HUES48 (cell line): ENCODE data around the gene NINL.
A peak's percentile ranks its signal among the peaks of the same experiment; 100 is the strongest.

Source experiments
- H3K27ac ChIP-seq: one replicate; pipeline ENCODE4 v1.7.0; 2013; ENCODE audit warnings: low read depth, low read length, inconsistent platforms
- H3K27me3 ChIP-seq: 2 replicates; pipeline ENCODE4 v1.6.1; 2013; ENCODE audit warnings: mild to moderate bottlenecking, low read length; ENCODE audit not compliant: control insufficient read depth, insufficient read depth
- H3K36me3 ChIP-seq: 2 replicates; pipeline ENCODE4 v1.6.1; 2013; ENCODE audit warnings: low read length; ENCODE audit not compliant: control insufficient read depth, insufficient read depth
- H3K4me1 ChIP-seq: 2 replicates; pipeline ENCODE4 v1.6.1; 2013; ENCODE audit warnings: mild to moderate bottlenecking, low read length; ENCODE audit not compliant: control insufficient read depth, insufficient read depth
- H3K4me3 ChIP-seq: 2 replicates; pipeline ENCODE4 v1.5.1; 2013; ENCODE audit warnings: mild to moderate bottlenecking, low read depth, low read length
- H3K9ac ChIP-seq: 2 replicates; pipeline ENCODE4 v1.6.1; 2013; ENCODE audit warnings: mild to moderate bottlenecking, low read depth, low read length, moderate library complexity
- H3K9me3 ChIP-seq: 2 replicates; pipeline ENCODE4 v1.6.1; 2013; ENCODE audit warnings: low read length; ENCODE audit not compliant: control insufficient read depth, insufficient read depth

NINL gene

DNA sequence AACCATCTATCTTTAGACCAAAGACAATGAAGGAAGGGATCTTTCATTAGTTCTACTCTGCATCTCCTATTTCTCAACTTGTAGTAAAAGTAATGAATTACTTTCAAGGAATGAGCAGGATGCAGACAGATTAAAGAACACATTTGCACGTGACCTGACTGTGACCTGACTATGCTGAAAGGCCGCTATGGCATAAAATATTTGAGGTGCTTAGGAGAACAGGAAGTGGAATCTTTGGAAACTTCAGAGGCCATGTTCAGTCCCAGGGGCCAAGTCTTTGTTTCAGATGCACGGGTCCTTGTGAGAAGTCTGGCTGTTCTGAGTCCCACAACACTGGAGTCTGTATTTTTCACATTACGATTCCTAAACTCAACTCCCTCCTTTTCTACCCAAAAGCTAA, 41.0 kb downstream of the NINL start:
- no peak overlapping the region for H3K9ac ChIP-seq
- no peaks in the 10 kb centered on the region for H3K36me3 ChIP-seq
- H3K27me3 ChIP-seq, result no peaks in the 10 kb centered on the region
- H3K4me3 ChIP-seq, result no peak overlapping the region
- H3K9me3 ChIP-seq, result no peaks in the 10 kb centered on the region
- peaks cover 38% of the 10 kb centered on the region for H3K4me1 ChIP-seq
- H3K27ac ChIP-seq, result no peak overlapping the region

DNA sequence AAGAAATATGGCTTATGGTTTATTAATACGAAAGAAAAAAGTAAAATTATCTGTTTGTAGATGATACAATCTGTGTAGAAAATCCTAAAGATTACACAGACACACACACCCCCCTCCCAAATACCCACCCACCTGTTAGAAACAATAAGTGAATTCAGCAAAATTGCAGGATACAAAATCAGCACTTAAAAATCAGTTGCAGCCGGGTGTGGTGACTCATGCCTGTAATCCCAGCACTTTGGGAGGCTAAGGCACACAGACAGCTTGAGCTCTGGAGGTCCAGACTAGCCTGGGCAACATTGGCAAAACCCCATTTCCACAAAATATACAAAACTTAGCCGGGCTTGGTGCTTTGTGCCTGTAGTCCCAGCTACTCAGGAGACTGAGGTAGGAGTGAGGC, 42.3 kb downstream of the NINL start:
- Histone ChIP-seq H3K27me3 (no peaks in the 10 kb centered on the region), H3K36me3 (no peaks in the 10 kb centered on the region), H3K27ac (peak overlapping the region; percentile 15), H3K9ac (no peak overlapping the region), H3K4me1 (peaks cover 39% of the 10 kb centered on the region), H3K9me3 (no peaks in the 10 kb centered on the region), H3K4me3 (no peak overlapping the region)

DNA sequence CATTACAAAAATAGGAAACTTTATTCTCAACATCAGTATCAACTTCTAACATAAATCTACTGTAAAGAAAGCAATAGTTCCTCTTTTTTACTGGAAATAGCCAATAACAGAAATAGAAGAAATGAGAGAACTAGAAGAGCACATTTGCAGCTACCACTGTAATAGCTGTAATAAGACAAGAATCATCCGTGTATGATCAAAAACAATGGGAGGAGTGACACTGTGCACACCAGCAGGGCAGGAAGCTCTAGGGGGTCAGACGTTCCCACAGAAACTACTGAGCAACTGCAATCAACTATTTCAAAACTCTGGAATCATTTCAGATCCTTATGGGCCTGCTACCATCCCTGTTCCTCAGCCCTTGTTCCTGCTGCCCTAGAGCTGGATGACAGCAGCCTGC, 43.7 kb downstream of the NINL start:
- Histone ChIP-seq H3K27ac (peak overlapping the region; percentile 4), H3K27me3 (no peaks in the 10 kb centered on the region), H3K9me3 (no peaks in the 10 kb centered on the region), H3K4me1 (peaks cover 39% of the 10 kb centered on the region), H3K9ac (no peak overlapping the region), H3K4me3 (no peak overlapping the region), H3K36me3 (no peaks in the 10 kb centered on the region)

DNA sequence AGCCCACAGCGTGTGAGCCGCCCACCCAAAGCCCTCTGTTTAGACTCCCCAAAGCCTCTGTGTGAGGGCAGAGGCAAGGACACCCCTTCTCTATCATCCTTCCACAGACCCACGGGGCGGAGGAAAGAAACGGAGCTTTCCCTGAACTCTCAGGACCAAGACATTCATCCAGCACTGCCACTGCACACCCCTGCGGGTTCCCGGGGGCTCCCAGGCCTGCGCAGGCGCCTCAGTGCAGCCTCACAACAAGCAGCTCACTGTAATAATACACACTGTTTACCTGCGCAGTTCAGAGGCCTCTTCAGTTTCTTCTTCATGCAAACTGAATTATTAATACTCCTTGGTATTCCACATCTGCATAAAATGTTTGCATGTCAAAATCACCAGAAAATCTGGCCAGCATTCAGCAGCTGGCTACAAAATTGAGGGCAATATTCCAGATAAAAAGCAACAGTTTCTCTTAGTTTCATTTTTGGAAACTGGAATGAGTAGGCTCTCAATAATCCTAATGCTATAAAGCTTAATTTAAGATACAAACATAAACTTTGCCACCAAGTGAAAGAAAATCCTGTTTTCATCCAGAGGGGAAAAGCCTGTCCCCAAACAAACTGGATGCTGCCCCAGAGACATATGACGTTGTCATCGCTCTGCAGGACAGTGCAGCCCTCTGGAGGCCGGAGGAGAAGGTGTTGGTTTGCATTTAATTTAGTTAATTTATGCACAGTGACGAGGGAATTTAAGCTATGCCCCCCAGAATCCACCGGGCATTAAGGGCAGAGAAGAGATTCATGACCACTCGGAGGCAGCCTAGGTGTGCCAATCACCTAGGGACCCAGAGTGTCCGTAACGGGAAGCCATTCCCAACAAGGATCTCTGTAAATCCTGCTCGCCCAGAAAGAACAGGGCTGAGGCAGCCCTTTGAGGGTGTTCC, 45.3 kb downstream of the NINL start:
- H3K9me3 ChIP-seq, result no peaks in the 10 kb centered on the region
- no peak overlapping the region for H3K4me3 ChIP-seq
- no peaks in the 10 kb centered on the region for H3K27me3 ChIP-seq
- H3K9ac ChIP-seq, result no peak overlapping the region
- H3K27ac ChIP-seq, result peak overlapping the region; percentile 25
- peaks cover 29% of the 10 kb centered on the region for H3K4me1 ChIP-seq
- no peaks in the 10 kb centered on the region for H3K36me3 ChIP-seq

DNA sequence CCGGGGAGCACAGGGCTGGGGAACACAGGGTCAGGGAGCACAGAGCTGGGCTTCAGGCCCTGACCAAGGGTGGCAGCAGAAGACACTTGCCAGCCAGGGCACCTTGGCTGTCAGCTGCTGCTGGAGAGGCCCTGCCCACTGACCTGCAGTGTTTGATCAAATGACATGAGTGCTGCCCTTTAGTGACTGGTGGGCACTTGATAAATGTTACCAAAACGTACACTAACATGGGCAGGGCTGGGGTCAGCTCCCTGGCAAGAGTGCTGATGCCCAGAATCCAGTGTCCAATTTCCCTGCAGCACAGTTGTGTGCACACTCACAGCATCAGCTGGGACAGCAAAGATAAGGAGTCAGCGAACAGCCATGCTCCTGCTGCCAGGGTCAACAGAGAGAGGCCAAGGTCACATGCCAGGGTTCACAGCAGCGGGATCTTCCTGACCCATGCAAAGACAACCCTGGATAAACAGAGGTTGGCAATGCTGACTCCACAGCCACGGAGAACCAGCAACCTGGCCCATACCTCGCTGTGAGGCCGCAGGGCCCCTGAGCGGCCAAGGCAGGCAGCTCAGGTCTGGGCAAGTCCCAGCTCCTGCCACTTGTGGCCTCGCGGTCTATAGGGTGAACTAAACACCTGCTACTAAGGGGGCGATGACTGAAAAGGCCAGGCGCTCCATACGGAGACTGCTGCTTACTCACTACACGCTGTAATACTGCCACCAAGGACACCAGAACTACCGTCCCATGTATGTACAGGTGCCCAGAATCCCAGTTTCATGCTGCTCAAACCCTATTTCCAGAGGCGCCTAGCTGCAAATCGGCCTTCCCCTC, 46.3 kb downstream of the NINL start:
- Histone ChIP-seq H3K9ac (no peak overlapping the region), H3K9me3 (no peaks in the 10 kb centered on the region), H3K27me3 (no peaks in the 10 kb centered on the region), H3K4me3 (no peak overlapping the region), H3K27ac (no peak overlapping the region), H3K36me3 (no peaks in the 10 kb centered on the region), H3K4me1 (peaks cover 29% of the 10 kb centered on the region)

DNA sequence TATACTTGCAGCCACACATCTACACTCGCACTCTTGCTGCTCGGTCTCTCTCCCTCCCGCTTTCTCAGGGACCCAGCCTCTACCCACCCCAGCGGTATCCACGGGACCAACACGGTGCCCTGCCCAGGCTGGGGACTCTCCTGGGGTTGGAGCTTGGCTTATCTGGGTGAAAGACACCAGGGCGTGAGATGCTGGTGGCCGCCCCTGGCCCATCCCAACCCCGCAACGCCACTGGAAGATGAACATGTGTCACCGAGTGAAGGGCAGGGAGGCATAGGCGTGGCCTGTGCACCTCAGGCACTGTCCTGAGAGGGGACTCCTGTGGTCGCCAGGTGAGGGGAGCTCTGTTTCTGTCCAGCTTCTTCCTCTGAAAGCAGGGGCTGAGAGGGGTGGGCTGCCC, 47.4 kb downstream of the NINL start:
- no peaks in the 10 kb centered on the region for H3K36me3 ChIP-seq
- no peak overlapping the region for H3K4me3 ChIP-seq
- peaks cover 35% of the 10 kb centered on the region for H3K4me1 ChIP-seq
- no peaks in the 10 kb centered on the region for H3K27me3 ChIP-seq
- H3K27ac ChIP-seq, result no peak overlapping the region
- H3K9ac ChIP-seq, result no peak overlapping the region
- no peaks in the 10 kb centered on the region for H3K9me3 ChIP-seq

DNA sequence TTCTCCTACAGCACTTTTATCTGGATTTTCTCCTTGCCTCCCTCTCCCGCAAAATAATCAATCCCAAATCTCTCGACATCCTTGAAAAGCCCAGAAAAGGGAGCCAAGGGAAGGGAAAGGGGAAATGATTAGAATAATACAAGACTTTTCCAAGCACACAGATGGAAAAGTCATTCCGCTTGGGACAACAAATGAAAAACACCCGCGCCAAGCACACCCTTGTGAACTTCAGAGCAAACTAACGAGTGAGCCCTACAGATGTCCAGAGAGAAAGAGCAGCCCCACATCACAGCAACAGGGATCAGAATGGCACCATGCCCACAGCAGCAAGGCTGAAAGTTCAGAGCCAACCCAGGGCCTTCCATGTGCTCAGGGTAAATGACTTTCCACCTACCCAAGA, 49.6 kb downstream of the NINL start:
- Histone ChIP-seq H3K36me3 (no peaks in the 10 kb centered on the region), H3K4me3 (no peak overlapping the region), H3K27me3 (no peaks in the 10 kb centered on the region), H3K9me3 (no peaks in the 10 kb centered on the region), H3K4me1 (peaks cover 51% of the 10 kb centered on the region), H3K9ac (no peak overlapping the region), H3K27ac (no peak overlapping the region)

DNA sequence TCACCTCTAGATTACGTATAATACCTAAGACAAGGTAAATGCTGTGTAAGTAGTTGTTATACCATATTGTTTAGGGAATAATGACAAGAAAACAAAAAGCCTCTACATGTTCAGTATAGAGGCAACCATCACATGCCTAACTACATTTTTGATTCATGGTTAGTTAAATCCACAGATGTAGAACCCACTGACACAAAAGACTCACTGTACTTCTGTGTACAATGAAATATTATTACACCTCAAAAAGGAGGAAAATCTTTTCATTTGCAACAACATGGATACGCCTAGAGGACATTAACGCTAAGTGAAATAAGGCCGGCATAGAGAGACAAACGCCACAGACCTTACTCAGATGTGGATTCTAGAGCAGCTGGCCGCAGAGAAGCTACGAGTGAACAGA, 50.5 kb downstream of the NINL start:
- peak overlapping the region; percentile 11 for H3K27ac ChIP-seq
- H3K4me3 ChIP-seq, result no peak overlapping the region
- H3K4me1 ChIP-seq, result peaks cover 48% of the 10 kb centered on the region
- H3K9me3 ChIP-seq, result no peaks in the 10 kb centered on the region
- H3K27me3 ChIP-seq, result no peaks in the 10 kb centered on the region
- no peaks in the 10 kb centered on the region for H3K36me3 ChIP-seq
- H3K9ac ChIP-seq, result no peak overlapping the region

DNA sequence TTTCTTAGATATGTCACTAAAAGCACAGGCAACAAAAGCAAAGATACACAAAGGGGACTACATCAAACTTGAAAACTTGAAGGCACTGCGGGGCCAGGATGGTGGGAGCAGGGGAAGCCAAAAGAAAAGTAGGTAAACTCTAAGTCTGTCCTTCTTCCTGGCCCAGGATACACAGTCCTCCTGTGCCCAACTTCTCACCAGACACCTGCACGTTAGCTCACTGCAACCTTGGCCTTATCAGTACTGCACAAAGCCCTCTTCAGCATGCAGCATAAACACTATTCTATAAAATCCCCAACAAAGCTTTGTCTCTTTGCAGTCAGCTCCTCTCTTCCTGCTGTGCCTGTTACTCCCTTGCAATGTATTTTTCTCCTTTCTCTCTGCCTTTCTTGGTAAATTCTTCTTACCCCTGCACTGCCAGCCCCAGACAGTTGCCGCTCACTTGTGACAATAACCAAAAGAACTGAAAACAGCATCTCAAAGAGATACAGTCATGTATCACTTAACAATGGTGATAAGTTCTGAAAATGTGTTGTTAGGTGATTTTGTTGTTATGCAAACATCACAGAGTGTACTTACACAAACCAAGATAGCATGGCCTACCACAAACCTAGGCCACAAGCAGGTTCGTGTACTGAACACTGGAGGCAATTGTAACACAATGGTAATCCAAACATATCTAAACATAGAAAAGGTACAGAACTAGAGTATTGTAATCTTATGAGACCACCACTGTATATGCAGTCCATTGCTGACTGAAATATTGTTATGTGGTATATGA, 51.2 kb downstream of the NINL start:
- Histone ChIP-seq H3K27me3 (no peaks in the 10 kb centered on the region), H3K9ac (no peak overlapping the region), H3K27ac (peak overlapping the region; percentile 88), H3K36me3 (no peaks in the 10 kb centered on the region), H3K4me1 (peaks cover 42% of the 10 kb centered on the region), H3K4me3 (no peak overlapping the region), H3K9me3 (no peaks in the 10 kb centered on the region)

DNA sequence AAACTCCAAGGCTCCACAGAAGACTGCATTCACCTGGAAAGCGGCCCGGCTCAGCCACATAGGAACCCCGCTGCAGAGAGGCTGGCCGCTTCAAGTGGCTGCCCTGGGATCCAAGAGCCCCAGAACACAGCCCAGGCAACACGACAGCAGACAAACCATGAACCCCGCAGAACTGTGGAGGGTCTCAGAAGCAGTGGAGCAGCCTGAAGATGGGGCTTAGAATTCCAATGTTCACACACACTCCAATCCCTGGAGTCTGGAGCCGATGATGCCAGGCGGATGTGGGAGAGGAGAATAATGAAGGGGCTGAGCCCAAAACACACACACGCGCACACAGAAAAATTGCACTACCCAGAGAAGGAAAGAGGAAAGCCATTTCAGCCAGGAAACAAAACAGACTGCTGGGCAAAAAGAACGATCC, 52.4 kb downstream of the NINL start:
- Histone ChIP-seq H3K4me3 (no peak overlapping the region), H3K27ac (peak overlapping the region; percentile 88)

More for the DNA sequence above, 52.4 kb downstream of the NINL start:
- no peaks in the 10 kb centered on the region for H3K27me3 ChIP-seq
- H3K9ac ChIP-seq, result peak overlapping the region; percentile 4; the same call in 1 of the 2 replicates
- H3K4me1 ChIP-seq, result peaks cover 42% of the 10 kb centered on the region
- no peaks in the 10 kb centered on the region for H3K9me3 ChIP-seq
- no peaks in the 10 kb centered on the region for H3K36me3 ChIP-seq
